Lower lobe of right lung (tissue), 2 donors: Measurements from ENCODE around the gene PARL. TPM values are rescaled to one million over a fixed set of nuclear protein-coding genes. Genes with fewer than 3 reads are reported as not detected.

Source experiments
- ATAC-seq, 2 donors: fragments of 200-7000 bp; cut with Tn5 transposase; one replicate each; pipeline ENCODE4 v1.9.1; 2020 to 2022; ENCODE audit warnings: mild to moderate bottlenecking in 2 of 2, moderate library complexity in 2 of 2
- DNase-seq: peaks from one replicate; pipeline ENCODE4 v3.0.0-alpha.2; 2020
- H3K27ac ChIP-seq: fragments of 200-600 bp; one replicate; pipeline ENCODE4 v1.8.0; 2022
- H3K27me3 ChIP-seq: fragments of 200-600 bp; one replicate; pipeline ENCODE4 v1.8.0; 2022; ENCODE audit warnings: low read depth
- H3K36me3 ChIP-seq: fragments of 200-600 bp; one replicate; pipeline ENCODE4 v1.8.0; 2022; ENCODE audit warnings: mild to moderate bottlenecking
- H3K4me1 ChIP-seq: fragments of 200-600 bp; one replicate; pipeline ENCODE4 v1.8.0; 2022
- H3K4me3 ChIP-seq: fragments of 200-600 bp; one replicate; pipeline ENCODE4 v1.8.0; 2022; ENCODE audit warnings: mild to moderate bottlenecking
- H3K9me3 ChIP-seq: fragments of 200-600 bp; one replicate; pipeline ENCODE4 v1.8.0; 2022
- intact Hi-C: fragments of 100-400 bp; cut with DNase I; formaldehyde crosslinking; loops from one replicate; pipeline ENCODE4 v1.11.0; 2022
- total RNA-seq: library from RNA; stranded (reverse); fragmentation: NEBNext Ultra II Directional; extraction: Animal tissue kit (Norgen Biotek cat#: 25700); gene quantifications from one replicate; pipeline ENCODE4 v1.2.1, GENCODE V29; 2021
- TF ChIP-seq, protein P1 (sequence below): fragments of 200-600 bp; IDR thresholded peaks from one replicate; pipeline ENCODE4 v1.8.0; 2022; ENCODE audit warnings: antibody characterized with exemption, mild to moderate bottlenecking
- donor health status: DM: no; HTN: yes; CAD: no; lungs with severe emphysema.

Gene PARL
- total RNA-seq, 1 donor from 2014 or later = 41.8 TPM

DNA sequence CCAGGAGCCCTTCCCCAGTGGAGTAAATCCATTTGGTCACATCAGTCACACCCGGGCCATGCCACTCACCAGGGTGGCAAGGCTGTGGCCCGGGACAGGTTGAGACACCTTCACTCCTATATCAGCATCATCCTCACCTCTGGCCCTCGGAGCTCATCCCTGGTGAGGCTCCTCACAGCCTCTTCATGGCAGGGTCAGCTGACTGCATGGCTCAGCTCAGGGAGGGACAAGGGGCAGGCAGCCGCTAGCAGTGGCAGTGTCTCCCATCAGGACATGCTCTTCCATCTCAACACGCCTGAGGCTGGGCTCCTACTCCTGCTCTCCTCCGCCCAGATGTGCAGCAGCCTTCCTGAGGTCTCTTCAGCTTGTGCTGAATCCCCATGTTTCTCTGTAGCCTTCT, 26.4 kb upstream of the PARL start:
- H3K36me3 ChIP-seq = no peaks in the 10 kb centered on the region
- H3K27me3 ChIP-seq = no peaks in the 10 kb centered on the region
- intact Hi-C loops = no loop called here
- DNase-seq (no peak), ATAC-seq (no peak)
- no peaks in the 10 kb centered on the region for H3K9me3 ChIP-seq
- H3K27ac ChIP-seq = no peak overlapping the region
- no peaks in the 10 kb centered on the region for H3K4me1 ChIP-seq
- no peak overlapping the region for H3K4me3 ChIP-seq
- TF ChIP-seq, protein P1, sequence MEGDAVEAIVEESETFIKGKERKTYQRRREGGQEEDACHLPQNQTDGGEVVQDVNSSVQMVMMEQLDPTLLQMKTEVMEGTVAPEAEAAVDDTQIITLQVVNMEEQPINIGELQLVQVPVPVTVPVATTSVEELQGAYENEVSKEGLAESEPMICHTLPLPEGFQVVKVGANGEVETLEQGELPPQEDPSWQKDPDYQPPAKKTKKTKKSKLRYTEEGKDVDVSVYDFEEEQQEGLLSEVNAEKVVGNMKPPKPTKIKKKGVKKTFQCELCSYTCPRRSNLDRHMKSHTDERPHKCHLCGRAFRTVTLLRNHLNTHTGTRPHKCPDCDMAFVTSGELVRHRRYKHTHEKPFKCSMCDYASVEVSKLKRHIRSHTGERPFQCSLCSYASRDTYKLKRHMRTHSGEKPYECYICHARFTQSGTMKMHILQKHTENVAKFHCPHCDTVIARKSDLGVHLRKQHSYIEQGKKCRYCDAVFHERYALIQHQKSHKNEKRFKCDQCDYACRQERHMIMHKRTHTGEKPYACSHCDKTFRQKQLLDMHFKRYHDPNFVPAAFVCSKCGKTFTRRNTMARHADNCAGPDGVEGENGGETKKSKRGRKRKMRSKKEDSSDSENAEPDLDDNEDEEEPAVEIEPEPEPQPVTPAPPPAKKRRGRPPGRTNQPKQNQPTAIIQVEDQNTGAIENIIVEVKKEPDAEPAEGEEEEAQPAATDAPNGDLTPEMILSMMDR = no peak

DNA sequence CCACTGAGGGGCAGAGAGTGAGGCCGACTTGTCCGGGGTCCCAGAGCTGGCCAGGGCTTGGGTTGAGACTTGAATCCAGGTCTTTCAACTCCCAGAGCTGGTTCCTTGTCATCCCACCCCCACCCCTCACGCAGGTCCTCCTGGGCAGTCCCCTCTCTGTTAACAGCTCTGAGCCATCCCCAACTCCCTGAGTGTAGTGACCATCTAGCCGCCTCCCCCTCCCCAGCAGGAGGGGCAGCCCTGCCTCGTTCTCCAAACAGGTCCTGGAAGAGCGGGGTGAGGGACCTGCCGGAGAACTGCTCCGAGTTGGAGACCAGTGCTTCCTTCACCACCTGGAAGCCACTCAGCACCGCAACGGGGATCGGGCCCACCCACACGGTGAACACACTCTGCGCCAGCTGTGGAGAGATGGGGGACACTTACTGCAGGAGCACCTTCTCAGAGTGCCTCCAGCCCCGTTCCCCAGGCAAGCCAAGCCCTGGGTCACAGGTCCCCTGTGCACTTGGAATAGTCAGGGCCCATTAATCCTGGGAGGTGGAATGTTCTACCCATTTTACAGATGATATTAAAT, 24.4 kb upstream of the PARL start:
- H3K4me1 ChIP-seq = no peaks in the 10 kb centered on the region
- no peak overlapping the region for H3K27ac ChIP-seq
- ATAC-seq (no peak), DNase-seq (no peak)
- TF ChIP-seq, protein P1 = no peak
- intact Hi-C loops = no loop called here
- no peaks in the 10 kb centered on the region for H3K36me3 ChIP-seq
- H3K4me3 ChIP-seq = no peak overlapping the region
- no peaks in the 10 kb centered on the region for H3K27me3 ChIP-seq
- no peaks in the 10 kb centered on the region for H3K9me3 ChIP-seq

DNA sequence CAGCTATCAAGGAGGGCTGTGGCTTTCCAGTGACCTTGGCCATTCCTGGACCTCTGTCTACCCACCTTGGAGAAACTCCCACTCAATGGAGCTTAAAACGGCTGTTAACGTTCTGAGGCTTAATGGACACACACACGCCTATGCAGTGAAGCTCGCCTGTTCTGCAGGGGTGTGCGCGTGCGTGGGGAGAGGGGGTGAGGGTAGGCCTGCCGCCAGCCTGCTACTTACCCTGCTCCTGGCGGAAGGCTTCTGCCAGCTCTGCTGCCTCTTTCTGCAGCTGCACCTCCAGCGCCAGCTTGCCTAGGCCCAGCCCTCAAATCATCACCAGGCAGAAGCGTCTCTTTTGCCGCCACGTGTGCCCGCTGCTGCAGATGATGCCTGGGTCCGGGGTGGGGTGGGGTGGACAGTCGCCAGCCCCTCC, 23.2 kb upstream of the PARL start:
- TF ChIP-seq, protein P1 = no peak
- Histone ChIP-seq H3K27ac (no peak overlapping the region), H3K9me3 (no peaks in the 10 kb centered on the region), H3K27me3 (no peaks in the 10 kb centered on the region), H3K4me3 (no peak overlapping the region), H3K36me3 (no peaks in the 10 kb centered on the region), H3K4me1 (no peaks in the 10 kb centered on the region)
- ATAC-seq (no peak), DNase-seq (no peak)
- intact Hi-C loops = no loop called here

DNA sequence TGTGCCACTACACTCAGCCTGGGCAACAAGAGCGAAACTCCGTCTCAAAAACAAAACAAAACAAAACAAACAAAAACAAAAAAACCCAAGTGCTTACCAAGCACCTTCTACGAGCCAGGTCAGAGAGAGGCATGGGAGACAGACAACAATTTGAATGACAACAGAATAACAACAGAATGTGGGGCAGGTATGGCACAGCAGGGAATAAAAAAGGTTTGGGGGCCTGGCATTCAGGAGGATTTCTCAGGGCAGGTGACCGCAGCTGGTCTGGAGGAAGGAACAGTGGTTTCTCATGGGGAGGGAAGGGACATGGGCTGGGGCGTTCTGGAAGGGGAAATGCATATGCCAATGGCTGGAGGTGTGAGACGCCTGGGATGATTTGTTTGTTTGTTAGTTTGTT, 22.5 kb upstream of the PARL start:
- no peak overlapping the region for H3K4me3 ChIP-seq
- DNase-seq (no peak), ATAC-seq (no peak)
- TF ChIP-seq, protein P1 = no peak
- intact Hi-C loops = no loop called here
- no peaks in the 10 kb centered on the region for H3K36me3 ChIP-seq
- no peaks in the 10 kb centered on the region for H3K4me1 ChIP-seq
- H3K27ac ChIP-seq = no peak overlapping the region
- H3K9me3 ChIP-seq = no peaks in the 10 kb centered on the region
- H3K27me3 ChIP-seq = no peaks in the 10 kb centered on the region

DNA sequence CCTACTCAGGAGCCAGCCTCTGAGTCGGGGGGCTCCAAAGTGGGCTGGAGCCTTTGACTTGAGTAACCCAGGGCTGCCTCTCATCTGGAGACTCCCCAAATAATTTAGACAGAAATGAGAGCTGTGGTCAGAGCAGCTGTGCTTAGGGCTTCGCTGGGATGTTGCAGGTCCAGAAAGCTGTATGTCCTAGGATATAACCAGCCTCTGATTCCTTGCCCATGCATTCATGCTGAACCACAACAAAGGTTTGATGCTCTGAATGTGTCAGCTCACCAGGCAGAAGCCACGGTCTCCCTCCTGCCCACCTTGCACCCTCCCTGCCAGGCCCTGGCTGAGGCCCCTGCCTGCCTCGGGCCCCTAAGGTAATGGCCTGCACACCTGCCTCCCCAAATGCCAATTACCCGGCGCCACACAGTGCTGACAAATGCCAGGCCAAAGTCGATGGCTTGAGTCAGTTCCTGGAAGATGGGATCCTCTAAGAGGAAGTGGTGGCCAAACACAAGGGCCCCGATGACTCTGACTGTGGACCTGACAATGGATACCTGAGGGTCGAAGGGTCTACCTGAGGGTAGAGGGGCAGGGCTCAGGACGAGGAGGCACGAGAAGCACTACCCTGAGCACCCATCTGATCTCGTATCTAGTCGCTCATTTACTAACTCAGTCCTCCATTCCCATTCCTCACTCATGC, 21.7 kb upstream of the PARL start:
- no peak overlapping the region for H3K27ac ChIP-seq
- intact Hi-C loops = no loop called here
- H3K4me3 ChIP-seq = no peak overlapping the region
- ATAC-seq (no peak), DNase-seq (no peak)
- H3K36me3 ChIP-seq = no peaks in the 10 kb centered on the region
- H3K4me1 ChIP-seq = no peaks in the 10 kb centered on the region
- TF ChIP-seq, protein P1 = no peak
- H3K27me3 ChIP-seq = no peaks in the 10 kb centered on the region
- no peaks in the 10 kb centered on the region for H3K9me3 ChIP-seq
